Hematopoietic multipotent progenitor cell treated with erythropoietin and hydrocortisone succinate and interleukin-3 and kit ligand, for 8 days (in vitro differentiated cells): ENCODE results near the gene SELP.
"Not testable (repeated sequence)": the region's sequence is repeated elsewhere in the genome, so short reads cannot be mapped to it uniquely, and the experiment has no call there.

Experiments used
- DNase-seq: peaks from one replicate; pipeline ENCODE4 v3.0.0-alpha.2; 2015

SELP gene

DNA sequence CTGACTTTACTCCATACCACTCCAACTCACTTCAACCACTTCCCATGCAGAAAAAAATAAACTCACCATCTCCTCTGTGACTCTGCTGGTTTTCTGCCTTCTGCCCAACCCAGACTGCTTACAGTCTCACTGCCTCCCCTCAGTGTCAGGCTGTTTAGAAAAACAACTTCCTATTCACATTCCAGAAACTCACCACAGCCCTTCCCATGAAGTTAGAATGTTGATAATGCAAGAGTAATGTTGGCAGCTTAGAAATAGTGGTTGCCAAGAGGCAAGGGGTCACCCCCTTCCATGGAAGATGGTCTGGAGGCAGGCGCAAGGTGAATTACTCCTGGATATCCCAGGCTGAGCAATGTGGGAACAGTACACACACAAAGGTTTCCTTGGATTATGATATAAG is at the start of gene SELP:
Gene SELP, minus strand, starts transcription at position 119 of the 400 bp plus-strand sequence. Its CDS starts 50 bp downstream, at position 69.
- no peak for DNase-seq

DNA sequence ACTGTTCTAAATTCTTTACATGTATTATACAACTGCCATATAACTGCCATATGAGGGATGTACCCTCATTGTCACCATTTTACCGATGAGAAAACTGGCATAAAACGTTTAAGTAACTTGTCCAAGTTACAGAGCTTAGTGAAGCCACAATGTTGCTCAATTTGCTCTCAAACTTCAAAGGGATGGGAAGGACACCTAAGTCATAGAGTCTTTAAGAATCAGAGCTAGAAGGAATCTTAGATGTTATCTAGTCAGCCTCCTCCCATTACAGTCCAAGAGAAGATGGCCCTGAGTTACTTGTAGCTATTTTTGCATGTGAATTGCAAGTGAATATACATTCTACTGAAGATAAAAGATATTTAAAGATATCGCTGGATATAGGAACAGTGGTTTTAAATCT is 49.8 kb upstream of the SELP start:
- DNase-seq, result no peak

GRCh38 chr1:169676001-169676400 is 46.1 kb upstream of the SELP start:
- no peak for DNase-seq

- no peak for DNase-seq
Observed at GRCh38 chr1:169670836-169671235, 40.9 kb upstream of the SELP start.

DNA sequence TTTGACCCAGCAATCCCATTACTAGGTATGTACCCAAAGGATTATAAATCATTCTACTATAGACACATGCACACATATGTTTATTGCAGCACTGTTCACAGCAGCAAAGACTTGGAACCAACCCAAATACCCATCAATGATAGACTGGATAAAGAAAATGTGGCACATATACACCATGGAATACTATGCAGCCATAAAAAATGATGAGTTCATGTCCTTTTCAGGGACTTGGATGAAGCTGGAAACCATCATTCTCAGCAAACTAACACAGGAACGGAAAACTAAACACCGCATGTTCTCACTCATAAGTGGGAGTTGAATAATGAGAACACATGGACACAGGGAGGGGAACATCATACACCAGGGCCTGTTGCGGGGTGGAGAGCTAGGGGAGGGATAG is 40.3 kb upstream of the SELP start:
- not testable (repeated sequence) for DNase-seq

GRCh38 chr1:169667699-169668596 is 38.0 kb upstream of the SELP start:
- peak; percentile 17 for DNase-seq

DNA sequence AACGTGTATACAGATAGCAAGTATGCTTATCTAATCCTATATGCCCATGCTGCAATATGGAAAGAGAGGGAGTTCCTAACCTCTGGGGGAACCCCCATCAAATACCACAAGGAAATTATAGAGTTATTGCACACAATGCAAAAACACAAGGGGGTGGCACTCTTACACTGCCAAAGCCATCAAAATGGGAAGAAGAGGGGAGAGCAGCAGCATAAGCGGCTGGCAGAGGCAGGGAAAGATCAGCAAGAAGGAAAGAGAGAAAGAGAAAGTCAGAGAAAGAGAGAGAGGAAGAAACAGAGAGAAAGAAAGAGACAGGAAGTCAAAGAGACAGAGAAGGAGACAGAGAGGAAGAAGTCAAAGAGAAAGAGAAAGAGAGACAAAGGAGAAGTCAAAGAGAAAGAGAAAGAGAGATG is 37.3 kb upstream of the SELP start:
- DNase-seq, result peak; percentile 35

DNA sequence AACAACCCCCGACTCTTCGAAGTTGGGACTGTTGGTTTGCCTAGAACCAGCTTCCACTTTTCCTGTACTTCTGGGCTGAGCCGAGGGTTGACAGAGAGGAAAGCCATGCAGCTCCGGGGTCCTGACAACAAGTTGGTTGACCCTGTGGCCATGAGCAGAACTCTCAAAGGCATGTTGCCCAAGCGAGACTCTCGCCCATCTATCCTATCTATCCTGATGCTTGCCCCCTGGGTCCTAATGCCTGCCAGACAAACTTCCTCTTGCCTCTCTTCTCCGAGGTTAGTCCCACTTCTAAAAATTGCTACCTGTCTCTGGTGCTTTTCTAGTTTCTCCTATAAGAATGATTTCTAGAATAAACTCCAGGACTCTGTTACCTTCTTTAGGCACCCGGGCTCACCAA is 32.8 kb upstream of the SELP start:
- DNase-seq, result not testable (repeated sequence)

DNA sequence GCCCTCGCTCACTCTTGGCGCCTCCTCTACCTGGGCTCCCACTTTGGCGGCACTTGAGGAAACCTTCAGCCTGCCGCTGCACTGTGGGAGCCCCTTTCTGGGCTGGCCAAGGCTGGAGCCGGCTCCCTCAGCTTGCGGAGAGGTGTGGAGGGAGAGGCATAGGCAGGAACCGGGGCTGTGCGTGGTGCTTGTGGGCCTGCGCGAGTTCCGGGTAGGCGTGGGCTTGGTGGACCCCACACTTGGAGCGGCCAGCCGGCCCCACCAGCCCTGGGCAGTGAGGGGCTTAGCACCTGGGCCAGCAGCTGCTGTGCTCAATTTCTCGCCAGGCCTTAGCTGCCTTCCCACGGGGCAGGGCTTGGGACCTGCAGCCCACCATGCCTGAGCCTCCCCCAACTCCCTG is 31.1 kb upstream of the SELP start:
- not testable (repeated sequence) for DNase-seq

- DNase-seq, result not testable (repeated sequence)
Observed at GRCh38 chr1:169658777-169659176, 28.9 kb upstream of the SELP start.

GRCh38 chr1:169653873-169654272 is 23.9 kb upstream of the SELP start:
- no peak for DNase-seq

DNA sequence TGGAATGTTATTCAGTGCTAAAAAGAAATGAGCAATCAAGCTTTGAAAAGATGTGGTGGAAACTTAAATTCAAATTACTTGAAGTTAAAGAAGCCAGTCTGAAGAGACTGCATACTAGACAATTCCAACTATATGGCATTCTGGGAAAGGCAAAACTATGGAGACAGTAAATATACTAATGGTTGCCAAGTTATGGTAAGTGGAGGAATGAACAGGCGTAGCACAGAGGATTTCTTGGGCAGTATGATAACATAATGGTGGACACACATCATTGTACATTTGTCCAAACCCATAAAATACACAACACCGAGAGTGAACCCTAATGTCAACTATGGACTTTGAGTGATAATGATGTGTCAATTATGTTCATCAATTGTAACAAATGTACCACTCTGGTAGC is 21.1 kb upstream of the SELP start:
- no peak for DNase-seq

DNA sequence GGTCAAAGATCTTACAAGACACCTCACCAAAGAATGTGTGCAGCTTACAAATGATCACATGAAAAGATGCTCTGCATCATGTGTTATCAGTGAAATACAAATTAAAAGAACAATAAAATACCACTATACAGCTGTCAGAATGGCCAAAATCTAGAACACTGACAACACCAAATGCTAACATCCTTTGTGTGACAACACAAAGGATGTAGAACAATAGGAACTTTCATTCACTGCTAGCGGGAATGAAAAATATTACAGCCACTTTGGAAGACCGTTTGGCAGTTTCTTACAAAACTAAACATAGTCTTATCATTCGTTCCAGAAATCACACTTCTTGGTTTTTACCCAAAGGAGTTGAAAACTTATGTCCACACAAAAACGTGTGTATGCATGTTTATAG is 20.6 kb upstream of the SELP start:
- DNase-seq, result no peak

DNA sequence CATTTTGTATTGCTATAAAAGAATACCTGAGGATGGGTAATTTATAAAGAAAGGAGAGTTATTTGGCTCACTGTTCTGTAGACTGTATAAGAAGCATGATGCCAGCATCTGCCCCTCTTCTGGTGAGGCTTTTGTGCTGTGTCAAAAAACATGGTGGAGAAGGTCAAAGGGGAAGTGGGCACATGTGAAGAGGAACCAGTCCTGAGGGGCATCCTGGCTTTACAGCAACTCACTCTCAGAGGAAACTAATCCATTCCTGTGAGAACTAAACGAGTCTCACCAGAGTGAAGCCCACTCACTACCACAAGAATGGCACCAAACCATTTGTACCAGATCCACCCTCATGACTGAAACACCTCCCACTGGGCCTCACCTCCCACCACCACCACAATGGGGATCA is 18.8 kb upstream of the SELP start:
- no peak for DNase-seq

GRCh38 chr1:169648187-169648586 is 18.3 kb upstream of the SELP start:
- DNase-seq, result no peak

- DNase-seq, result no peak
Observed at GRCh38 chr1:169647512-169647911, 17.6 kb upstream of the SELP start.

DNA sequence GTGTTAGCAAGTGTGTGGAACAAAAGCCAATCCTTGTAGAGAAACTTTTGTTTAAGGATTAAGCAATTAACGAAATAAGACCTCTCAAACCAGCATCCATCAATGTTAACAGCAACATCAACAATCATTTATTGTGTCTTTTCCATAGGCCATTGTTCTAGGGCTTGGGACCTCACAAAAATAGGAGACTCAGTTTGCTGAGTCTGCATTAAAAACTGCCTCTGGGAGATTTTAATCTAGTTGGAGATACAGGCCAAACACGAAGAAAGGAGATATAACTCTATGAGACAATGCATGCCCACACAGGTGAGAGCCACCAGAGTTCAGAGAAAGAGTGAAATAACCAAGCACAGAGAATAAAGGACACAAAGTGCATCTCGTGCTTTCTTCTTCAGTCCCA is 14.4 kb upstream of the SELP start:
- no peak for DNase-seq

DNA sequence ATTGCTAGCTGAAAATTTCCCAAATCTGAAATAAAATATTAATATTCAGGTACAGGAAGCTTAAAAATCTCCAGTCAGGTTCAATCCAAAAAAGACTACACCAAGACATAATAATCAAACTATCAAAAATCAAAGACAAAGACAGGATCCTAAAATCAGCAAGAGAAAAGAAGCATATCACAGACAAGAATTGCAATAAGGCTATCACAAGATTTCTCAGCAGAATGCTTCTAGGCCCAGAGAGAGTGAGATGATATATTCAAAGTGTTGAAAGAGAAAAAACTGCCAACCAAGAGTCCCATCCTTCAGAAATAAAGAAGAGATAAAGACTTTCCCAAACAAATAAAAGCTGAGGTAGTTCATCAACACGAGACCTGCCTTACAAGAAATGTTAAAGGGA is 5.0 kb upstream of the SELP start:
- DNase-seq, result no peak

DNA sequence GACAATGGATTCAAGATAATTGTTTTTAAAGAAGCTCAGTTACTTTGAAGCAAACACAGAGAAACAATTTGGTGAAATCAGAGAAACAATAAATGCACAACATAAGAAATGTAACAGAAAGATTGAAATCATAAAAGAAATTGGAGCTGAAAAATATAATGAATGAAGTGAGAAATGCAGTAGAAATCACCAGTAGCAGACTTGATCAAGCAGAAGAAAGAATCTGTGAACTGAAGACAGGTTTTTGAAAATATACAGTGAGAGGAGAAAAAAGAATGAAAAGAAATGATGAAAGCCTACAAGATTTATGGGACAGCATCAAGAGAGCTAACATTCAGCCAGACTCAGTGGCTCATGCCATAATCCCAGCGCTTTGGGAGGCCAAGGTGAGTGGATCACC is 4.2 kb upstream of the SELP start:
- no peak for DNase-seq

DNA sequence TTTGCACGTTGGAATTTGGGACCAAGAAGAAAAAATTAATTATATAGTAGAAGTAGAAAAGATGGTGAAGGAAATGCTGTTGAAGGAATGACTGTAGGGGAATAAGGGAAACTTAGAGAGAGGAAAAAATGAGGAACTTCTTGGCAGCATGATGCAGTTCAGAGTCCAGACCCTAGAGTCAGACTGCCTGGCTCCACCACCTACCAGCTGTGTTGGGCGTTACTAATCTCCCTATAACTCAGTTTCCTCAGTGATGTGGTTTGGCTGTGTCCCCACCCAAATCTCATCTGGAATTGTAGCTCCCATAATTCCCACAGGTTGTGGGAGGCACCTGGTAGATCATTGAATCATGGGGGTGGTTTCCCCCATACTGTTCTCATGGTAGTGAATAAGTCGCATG is 1.3 kb upstream of the SELP start:
- no peak for DNase-seq

DNA sequence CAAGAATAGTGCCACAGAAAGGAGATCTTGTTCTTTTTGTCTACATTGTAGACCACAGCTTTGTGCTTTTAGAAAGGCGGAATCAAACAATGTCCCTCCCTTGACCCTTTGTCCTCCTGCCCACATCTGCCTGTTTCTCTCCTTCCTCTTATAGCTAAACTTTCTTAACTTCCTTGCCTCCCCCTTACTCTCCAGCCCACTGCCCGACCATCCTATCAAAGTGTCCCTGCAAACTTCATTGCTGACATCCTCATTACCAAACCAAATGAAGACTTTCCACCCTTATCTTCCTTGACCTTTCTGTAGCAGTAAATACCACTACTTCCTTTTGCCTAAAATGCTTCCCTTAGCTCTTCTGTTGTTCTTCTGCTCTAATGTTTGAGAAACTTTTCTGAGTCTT is 5.0 kb downstream of the SELP start:
- DNase-seq, result no peak

- no peak for DNase-seq
Observed at GRCh38 chr1:169624122-169624521, 5.8 kb downstream of the SELP start.

GRCh38 chr1:169623132-169623926 is 6.6 kb downstream of the SELP start:
- DNase-seq, result no peak

DNA sequence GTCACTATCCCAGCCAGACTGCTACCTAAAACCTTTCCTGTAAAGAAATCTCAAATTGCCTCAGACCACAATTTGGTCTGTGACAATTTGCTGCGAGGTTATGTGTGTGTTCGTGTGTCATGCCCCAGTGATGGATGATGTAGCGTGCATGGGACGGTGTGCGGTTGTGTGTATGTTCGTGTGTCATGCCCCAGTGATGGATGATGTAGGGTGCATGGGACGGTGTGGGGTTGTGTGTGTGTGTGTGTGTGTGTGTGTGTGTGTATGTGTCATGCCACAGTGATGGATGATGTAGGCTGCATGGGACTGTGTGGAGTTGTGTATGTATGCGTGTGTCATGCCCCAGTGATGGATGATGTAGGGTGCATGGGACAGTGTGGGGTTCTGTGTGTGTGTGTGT is 9.4 kb downstream of the SELP start:
- DNase-seq, result no peak
